K562 (cell line): Measurements from ENCODE around the gene NAXE. TPM values are rescaled to one million over a fixed set of nuclear protein-coding genes. Genes with fewer than 3 reads are reported as not detected.
A peak's percentile ranks its signal among the peaks of the same experiment; 100 is the strongest.

Experiments
- CHD1 ChIP-seq: fragments of 200-600 bp; sonication (generic); IDR thresholded peaks from one replicate; pipeline ENCODE4 v1.6.1; 2012; ENCODE audit warnings: mild to moderate bottlenecking, moderate library complexity, low read length, inconsistent platforms
- CREB1 ChIP-seq, 2 experiments: sonication (generic) in 1 of 2; formaldehyde crosslinking in 1 of 2; IDR thresholded peaks; 2 replicates each; pipeline versions ENCODE4 v1.6.1 to v1.8.0; 2012 to 2022; ENCODE audit warnings: inconsistent platforms in 1 of 2, mild to moderate bottlenecking in 1 of 2, missing genetic modification reagents in 1 of 2, moderate library complexity in 1 of 2
- E2F4 ChIP-seq: sonication (generic); formaldehyde crosslinking; IDR thresholded peaks from 2 replicates; pipeline ENCODE4 v1.8.0; 2022; ENCODE audit warnings: mild to moderate bottlenecking, low read depth, missing genetic modification reagents
- FOS ChIP-seq: IDR thresholded peaks from 3 replicates; pipeline ENCODE4 v1.6.1; 2011; ENCODE audit not compliant: insufficient read length; ENCODE audit errors: extremely low read depth
- HDGF ChIP-seq: fragments of 450-650 bp; IDR thresholded peaks from 2 replicates; pipeline ENCODE4 v1.6.1; 2016
- POLR2H ChIP-seq: IDR thresholded peaks from 2 replicates; pipeline ENCODE4 v1.6.1; 2016; ENCODE audit warnings: missing genetic modification characterization, low read depth, mild to moderate bottlenecking, control low read depth, missing compliant biosample characterization, moderate library complexity
- ZNF449 ChIP-seq: fragments of 250-450 bp; sonication (Bioruptor Pico); IDR thresholded peaks from 2 replicates; pipeline ENCODE4 v1.8.0; 2022; ENCODE audit warnings: moderate library complexity, mild to moderate bottlenecking, inconsistent platforms
- ZNF589 ChIP-seq: fragments of 200-800 bp; sonication (Bioruptor generic); IDR thresholded peaks from 2 replicates; pipeline ENCODE4 v1.6.1; 2016; ENCODE audit warnings: low read depth, missing genetic modification characterization, missing compliant biosample characterization
- polyA plus RNA-seq, 8 experiments: library from polyadenylated mRNA; depleted of rRNA in 4 of 8; stranded (reverse) in 5 of 8; unstranded in 3 of 8; fragments of >200 nt; fragmentation: Nextera tagmentation in 2 of 8; fragmentation: Illumina TruSeq in 1 of 8; extraction: Ambion mirVana in 2 of 8; extraction: Trizol in 1 of 8; gene quantifications; 2 replicates each; pipeline versions ENCODE4 v1.2.1 to v1.2.3, GENCODE V29; 2011 to 2014; ENCODE audit warnings: inconsistent platforms in 1 of 8, missing spikeins in 1 of 8
- total RNA-seq, 7 experiments: library from RNA; depleted of rRNA in 6 of 7; stranded (reverse); fragments of >200 nt in 6 of 7; fragmentation: Illumina TruSeq in 2 of 7; extraction: Trizol in 2 of 7; gene quantifications; 2 replicates each; pipeline versions ENCODE4 v1.2.1 to v1.2.3, GENCODE V29; 2011 to 2021; ENCODE audit warnings: low replicate concordance in 1 of 7
- TF ChIP-seq, protein P1 (sequence below): sonication (generic); formaldehyde crosslinking; IDR thresholded peaks from 2 replicates; pipeline ENCODE4 v1.8.1; 2023; ENCODE audit warnings: mild to moderate bottlenecking, missing genetic modification reagents
- TF ChIP-seq, protein P2 (sequence below), 2 experiments: fragments of 450-650 bp; IDR thresholded peaks; 2 replicates each; pipeline ENCODE4 v1.6.1; 2016; ENCODE audit warnings: mild to moderate bottlenecking in 2 of 2, borderline replicate concordance in 1 of 2, low read depth in 1 of 2, moderate library complexity in 1 of 2

NAXE gene
- total and polyA plus RNA-seq, 9 of the 15 experiments (the other 6 are each of a cell fraction or from before 2014, with no cell fraction given) = 27.3 to 137 (median 90.0) TPM

- TF ChIP-seq POLR2H (tag) = no peak
- peak; percentile 91 for TF ChIP-seq CREB1 (IDR thresholded peaks at IDR 0.05)
- peak; percentile 85 for TF ChIP-seq CREB1 (CRISPR knock-in tag; IDR thresholded peaks at IDR 0.05)
- TF ChIP-seq FOS = no peak
- TF ChIP-seq ZNF449 (CRISPR knock-in tag) = no peak
- TF ChIP-seq, protein P1, sequence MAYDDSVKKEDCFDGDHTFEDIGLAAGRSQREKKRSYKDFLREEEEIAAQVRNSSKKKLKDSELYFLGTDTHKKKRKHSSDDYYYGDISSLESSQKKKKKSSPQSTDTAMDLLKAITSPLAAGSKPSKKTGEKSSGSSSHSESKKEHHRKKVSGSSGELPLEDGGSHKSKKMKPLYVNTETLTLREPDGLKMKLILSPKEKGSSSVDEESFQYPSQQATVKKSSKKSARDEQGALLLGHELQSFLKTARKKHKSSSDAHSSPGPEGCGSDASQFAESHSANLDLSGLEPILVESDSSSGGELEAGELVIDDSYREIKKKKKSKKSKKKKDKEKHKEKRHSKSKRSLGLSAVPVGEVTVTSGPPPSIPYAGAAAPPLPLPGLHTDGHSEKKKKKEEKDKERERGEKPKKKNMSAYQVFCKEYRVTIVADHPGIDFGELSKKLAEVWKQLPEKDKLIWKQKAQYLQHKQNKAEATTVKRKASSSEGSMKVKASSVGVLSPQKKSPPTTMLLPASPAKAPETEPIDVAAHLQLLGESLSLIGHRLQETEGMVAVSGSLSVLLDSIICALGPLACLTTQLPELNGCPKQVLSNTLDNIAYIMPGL (CRISPR knock-in tag) = no peak
- no peak for TF ChIP-seq ZNF589 (CRISPR knock-in tag)
- TF ChIP-seq CHD1 = peak; percentile 59
- no peak for TF ChIP-seq E2F4 (CRISPR knock-in tag)
- no peak for TF ChIP-seq HDGF
- TF ChIP-seq, protein P2, sequence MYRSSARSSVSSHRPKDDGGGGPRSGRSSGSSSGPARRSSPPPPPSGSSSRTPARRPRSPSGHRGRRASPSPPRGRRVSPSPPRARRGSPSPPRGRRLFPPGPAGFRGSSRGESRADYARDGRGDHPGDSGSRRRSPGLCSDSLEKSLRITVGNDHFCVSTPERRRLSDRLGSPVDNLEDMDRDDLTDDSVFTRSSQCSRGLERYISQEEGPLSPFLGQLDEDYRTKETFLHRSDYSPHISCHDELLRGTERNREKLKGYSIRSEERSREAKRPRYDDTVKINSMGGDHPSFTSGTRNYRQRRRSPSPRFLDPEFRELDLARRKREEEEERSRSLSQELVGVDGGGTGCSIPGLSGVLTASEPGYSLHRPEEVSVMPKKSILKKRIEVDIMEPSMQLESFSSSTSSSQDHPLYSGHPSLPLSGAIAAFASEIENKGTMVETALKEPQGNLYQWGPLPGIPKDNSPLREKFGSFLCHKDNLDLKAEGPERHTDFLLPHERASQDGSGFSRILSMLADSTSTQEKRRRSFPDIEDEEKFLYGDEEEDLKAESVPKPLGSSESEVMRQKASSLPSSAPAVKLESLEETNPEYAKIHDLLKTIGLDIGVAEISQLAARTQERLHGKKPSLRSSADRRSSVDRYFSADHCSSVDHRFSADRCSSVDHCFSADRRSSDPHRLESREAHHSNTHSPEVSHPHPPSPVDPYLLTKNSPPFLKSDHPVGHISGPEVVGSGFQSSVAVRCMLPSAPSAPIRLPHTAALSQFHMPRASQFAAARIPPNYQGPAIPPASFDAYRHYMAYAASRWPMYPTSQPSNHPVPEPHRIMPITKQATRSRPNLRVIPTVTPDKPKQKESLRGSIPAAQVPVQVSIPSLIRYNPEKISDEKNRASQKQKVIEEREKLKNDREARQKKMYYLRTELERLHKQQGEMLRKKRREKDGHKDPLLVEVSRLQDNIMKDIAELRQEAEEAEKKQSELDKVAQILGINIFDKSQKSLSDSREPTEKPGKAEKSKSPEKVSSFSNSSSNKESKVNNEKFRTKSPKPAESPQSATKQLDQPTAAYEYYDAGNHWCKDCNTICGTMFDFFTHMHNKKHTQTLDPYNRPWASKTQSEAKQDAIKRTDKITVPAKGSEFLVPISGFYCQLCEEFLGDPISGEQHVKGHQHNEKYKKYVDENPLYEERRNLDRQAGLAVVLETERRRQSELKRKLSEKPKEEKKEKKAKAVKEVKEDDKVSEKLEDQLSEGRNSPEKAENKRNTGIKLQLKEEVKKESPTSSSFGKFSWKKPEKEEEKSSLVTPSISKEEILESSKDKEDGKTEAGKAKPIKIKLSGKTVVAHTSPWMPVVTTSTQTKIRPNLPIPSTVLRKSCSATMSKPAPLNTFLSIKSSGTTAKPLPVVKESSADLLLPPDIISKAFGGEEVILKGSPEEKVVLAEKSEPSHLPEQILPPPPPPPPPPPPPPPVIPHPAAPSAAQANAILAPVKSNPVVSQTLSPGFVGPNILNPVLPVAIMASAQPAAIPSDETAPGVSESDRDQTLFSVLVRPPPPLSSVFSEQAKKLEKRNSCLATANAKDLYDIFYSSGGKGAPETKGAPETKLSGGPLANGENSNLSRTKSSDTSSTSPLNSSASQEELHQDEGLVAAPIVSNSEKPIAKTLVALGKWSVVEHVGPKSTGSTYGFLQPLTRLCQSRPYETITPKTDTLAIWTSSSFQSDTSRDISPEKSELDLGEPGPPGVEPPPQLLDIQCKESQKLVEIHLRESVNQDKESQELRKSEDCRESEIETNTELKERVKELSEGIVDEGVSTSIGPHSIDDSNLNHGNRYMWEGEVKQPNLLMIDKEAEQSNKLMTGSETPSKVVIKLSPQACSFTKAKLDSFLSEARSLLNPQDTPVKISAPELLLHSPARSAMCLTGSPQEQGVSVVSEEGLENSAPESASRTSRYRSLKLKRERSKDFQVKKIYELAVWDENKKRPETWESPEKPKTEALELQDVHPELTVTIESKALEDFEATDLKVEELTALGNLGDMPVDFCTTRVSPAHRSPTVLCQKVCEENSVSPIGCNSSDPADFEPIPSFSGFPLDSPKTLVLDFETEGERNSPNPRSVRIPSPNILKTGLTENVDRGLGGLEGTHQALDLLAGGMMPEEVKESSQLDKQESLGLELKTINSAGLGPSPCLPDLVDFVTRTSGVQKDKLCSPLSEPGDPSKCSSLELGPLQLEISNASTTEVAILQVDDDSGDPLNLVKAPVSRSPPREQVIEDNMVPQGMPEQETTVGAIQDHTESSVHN (IDR thresholded peaks at IDR 0.05; ENCODE audit: borderline replicate concordance in 1 of 2, low read depth in 1 of 2) = no peak
Observed at GRCh38 chr1:156623946-156624813, 32.6 kb downstream of the NAXE start (continued).
